LHCN-M2 (cell line): Measurements from ENCODE around the gene PIGQ. TPM values are rescaled to one million over a fixed set of nuclear protein-coding genes. Genes with fewer than 3 reads are reported as not detected.

ENCODE experiments used
- DNase-seq: peaks from one replicate; pipeline ENCODE4 v3.0.0-alpha.2; 2012; ENCODE audit warnings: low read depth
- total RNA-seq: library from RNA; depleted of rRNA; stranded (reverse); fragments of >200 nt; gene quantifications from 2 replicates; pipeline ENCODE4 v1.2.3, GENCODE V29; 2014

Gene PIGQ
- total RNA-seq, 1 experiment from 2014 or later, result 46.7 TPM

GRCh38 chr16:606656-607307 lies 37.0 kb downstream of the PIGQ start:
- no peak for DNase-seq

GRCh38 chr16:608019-608418 lies 38.3 kb downstream of the PIGQ start:
- no peak for DNase-seq

- DNase-seq, result no peak
Measured at GRCh38 chr16:609316-609715, 39.5 kb downstream of the PIGQ start.

DNA sequence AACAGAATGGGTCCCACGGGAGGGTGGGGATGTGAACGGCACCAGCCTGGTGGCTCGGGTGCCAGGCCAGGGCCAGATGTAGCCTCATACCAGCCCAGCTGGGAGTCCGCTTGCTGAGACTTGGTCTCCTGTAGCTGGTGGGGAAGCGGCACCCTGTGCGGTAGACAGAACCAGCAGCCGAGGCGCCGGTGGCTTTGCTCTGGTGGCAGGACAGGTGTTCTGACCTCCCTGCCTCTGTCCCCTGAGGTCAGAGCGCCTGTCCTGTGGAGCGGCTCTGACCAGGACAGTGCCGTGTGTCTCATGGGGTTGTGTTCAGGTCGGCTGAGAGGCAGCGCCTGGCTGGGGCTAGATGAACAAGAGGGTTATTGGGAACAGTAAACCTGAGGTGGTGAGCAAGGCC lies 40.2 kb downstream of the PIGQ start:
- no peak for DNase-seq

GRCh38 chr16:610513-611381 lies 41.0 kb downstream of the PIGQ start:
- no peak for DNase-seq

GRCh38 chr16:615122-615521 lies 45.4 kb downstream of the PIGQ start:
- DNase-seq, result no peak

GRCh38 chr16:616733-617586 lies 47.2 kb downstream of the PIGQ start:
- DNase-seq, result no peak

DNA sequence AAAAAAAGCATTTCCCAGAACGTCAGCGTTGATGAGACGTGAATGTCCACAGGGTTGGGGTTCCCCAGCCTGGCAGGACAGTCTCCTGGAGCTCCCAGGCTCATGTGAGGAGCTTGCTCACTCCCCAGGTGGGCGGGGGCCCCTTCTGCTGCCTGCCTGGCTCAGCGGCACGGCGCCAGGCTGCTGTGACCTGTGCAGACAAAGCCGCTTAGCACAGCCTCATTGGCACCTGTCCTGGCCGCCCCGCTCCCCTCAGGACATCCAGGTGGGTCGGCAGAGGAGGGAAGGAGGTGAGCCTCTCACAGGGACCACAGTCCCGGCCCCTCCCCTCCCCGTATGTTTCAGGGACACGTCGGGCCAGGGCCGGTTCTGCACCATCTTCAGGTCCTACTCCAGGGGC lies 48.1 kb downstream of the PIGQ start:
- DNase-seq, result no peak

GRCh38 chr16:619476-620100 lies 49.8 kb downstream of the PIGQ start:
- DNase-seq, result no peak

DNA sequence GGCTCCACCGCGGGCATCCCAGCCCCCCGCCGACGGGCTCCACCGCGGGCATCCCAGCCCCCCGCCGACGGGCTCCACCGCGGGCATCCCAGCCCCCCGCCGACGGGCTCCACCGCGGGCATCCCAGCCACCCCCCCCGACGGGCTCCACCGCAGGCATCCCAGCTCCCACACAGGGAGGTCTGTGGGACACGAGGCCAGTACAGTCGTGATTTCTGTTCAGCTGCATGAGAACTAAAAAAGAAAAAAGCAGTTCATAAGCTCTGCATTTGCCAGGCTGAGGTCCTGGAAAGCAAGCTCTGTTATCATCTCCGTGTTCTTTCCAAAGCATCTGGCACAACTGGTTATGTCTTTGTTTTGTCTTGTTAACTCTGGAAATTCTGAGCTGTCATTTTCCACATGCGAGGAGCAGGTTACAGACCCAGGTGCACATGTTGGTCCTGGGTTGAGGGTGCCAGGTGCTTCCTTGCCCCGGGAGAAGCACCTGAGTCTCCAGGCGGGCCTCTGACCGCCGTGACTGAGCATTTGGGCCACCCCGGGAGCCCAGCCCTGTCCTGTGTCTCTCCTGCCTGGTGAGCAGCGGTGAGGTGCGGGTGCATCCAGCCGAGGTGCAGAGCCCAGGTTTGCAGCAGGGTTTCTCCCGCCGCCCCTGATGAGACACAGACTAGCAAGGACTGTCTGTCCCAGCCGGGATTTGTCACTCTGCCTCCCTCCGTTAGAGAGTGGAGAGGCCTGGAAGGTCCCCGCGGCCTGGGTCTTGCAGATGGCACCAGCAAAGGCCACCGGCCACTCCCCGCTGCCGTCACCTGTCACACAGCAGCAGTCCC lies 51.1 kb downstream of the PIGQ start:
- no peak for DNase-seq

DNA sequence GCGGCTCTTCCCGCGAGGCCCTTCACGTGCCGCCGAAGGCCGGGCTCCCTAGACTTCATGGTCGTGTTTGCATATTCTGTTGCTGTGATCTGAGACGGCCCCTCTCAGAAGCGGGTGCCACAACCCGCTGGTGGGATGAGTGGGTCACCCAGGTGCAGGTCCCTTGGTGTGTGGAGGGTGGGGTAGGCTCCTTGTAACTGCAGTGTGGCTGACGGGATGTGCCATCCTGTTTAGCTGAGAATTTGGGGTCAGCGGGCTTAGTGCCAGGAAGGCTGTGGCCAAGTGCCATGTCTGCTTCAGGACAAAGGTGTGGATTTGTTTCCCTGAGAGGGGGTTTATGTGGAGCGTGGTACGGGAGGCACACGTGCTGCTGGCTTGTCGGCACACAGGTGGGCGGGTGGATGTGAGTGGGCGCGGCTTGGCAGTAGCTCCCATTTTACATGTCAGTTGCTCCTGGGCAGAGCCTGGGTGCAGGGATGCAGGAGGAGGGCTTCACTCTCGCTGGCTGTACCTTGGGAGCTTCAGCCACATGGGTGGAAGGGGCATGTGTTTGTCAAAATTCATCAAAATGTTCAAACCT lies 51.8 kb downstream of the PIGQ start:
- DNase-seq, result no peak

DNA sequence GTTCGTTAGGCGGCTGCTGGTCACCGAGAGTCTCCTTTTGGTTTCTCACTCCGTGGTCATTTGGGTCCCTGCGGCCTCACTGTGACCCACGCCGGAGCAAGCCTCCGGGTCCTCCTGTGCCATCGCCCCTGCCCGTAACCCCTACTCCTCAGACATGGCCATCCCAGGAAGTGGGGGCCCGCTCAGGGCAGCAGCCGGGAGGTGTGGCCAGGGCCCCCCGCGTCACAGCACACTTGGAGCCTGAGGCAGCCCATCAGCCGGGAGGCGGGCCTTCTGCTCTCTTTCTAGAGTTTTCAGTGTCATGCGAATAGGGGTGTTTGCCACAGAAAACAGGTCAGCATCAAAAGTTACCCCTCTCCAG lies 53.1 kb downstream of the PIGQ start:
- no peak for DNase-seq

GRCh38 chr16:624526-625070 lies 54.8 kb downstream of the PIGQ start:
- DNase-seq, result no peak

DNA sequence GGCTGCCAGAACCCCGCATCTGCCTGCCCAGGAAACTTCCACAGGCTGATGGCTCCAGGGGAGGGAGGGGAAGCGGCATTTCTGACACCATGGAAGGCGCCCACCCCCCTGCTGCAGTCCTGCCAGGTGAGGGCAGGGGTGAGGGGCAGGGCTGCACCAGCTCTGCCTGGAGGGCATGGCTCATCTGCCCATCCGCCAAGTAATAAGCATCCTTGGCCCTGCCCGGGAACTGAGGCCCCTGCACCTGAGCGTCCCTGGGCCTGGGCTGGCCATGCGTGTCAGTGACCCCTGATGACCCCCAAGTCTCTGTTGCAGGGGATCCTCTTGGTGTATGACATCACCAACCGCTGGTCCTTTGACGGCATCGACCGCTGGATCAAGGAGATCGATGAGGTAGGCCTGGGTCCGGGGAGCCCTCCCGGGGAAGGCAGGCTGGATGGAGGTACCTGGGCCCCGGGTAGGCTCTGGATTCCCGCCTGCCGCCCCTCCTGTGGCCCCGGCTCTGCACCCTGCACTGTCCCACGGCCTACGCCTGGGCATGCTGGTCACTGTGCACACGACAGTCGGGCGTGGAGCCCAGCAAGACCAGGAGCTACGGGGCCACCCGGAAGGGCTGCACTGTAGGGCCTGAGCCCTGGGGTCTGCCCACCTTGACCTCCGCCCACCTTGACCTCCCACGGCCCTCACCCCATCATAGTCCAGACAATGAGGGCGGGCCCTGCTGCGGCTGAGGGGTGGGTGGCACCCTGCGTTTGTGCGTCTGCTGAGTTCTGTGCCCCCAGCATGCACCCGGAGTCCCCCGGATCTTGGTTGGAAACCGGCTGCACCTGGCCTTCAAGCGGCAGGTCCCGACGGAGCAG lies 55.6 kb downstream of the PIGQ start:
- no peak for DNase-seq

- no peak for DNase-seq
Measured at GRCh38 chr16:625977-626765, 56.4 kb downstream of the PIGQ start.

DNA sequence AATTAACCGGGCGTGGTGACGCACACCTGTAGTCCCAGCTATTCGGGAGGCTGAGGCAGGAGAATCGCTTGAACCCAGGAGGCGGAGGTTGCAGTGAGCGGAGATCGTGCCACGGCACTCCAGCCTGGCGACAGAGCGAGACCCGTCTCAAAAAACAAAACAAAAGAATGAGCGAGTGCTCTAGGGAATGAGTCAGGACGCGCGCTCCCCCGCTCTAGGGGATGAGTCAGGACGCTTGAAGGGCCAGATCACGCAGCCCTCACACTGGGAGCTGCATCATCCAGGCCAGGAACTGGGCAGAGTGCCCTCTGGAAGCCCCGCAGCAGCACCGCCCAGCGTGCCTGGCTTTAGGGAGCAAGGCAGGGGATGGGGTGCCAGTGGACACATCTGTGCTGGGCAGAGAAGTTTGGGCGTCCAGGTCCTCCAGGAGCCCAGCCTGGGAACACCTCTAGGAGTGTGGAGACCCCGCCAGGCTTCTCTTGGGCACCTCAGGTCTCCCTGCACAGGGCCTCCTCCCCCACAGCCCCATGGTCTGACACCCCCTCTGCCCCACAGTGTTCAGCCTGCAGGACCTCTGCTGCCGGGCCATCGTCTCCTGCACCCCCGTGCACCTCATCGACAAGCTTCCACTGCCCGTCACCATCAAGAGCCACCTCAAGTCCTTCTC lies 57.2 kb downstream of the PIGQ start:
- DNase-seq, result peak; percentile 97

- peak; percentile 75 for DNase-seq
Measured at GRCh38 chr16:627454-628239, 57.9 kb downstream of the PIGQ start.
